Upper lobe of right lung (tissue), 1 donor: ENCODE results near the gene SHROOM3. TPM values are rescaled to one million over a fixed set of nuclear protein-coding genes. Genes with fewer than 3 reads are reported as not detected.
A peak's percentile ranks its signal among the peaks of the same experiment; 100 is the strongest.

Source experiments
- ATAC-seq: fragments of 200-7000 bp; cut with Tn5 transposase; one replicate; pipeline ENCODE4 v1.9.1; 2020; ENCODE audit warnings: mild to moderate bottlenecking, moderate library complexity
- DNase-seq: peaks from one replicate; pipeline ENCODE4 v3.0.0-alpha.2; 2020
- H3K27ac ChIP-seq: fragments of 200-600 bp; one replicate; pipeline ENCODE4 v1.8.0; 2022
- H3K27me3 ChIP-seq: fragments of 200-600 bp; one replicate; pipeline ENCODE4 v1.8.0; 2022; ENCODE audit warnings: mild to moderate bottlenecking
- H3K36me3 ChIP-seq: fragments of 200-600 bp; one replicate; pipeline ENCODE4 v1.8.0; 2022
- H3K4me1 ChIP-seq: fragments of 200-600 bp; one replicate; pipeline ENCODE4 v1.8.0; 2022
- H3K4me3 ChIP-seq: fragments of 200-600 bp; one replicate; pipeline ENCODE4 v1.8.0; 2022; ENCODE audit warnings: mild to moderate bottlenecking
- H3K9me3 ChIP-seq: fragments of 200-600 bp; one replicate; pipeline ENCODE4 v1.8.0; 2022
- intact Hi-C: fragments of 100-400 bp; cut with DNase I; formaldehyde crosslinking; loops from one replicate; pipeline ENCODE4 v1.11.0; 2022
- total RNA-seq: library from RNA; stranded (reverse); fragmentation: NEBNext Ultra II Directional; extraction: Animal tissue kit (Norgen Biotek cat#: 25700); gene quantifications from one replicate; pipeline ENCODE4 v1.2.1, GENCODE V29; 2021
- TF ChIP-seq, protein P1 (sequence below): fragments of 200-600 bp; IDR thresholded peaks from one replicate; pipeline ENCODE4 v1.8.0; 2022; ENCODE audit warnings: antibody characterized with exemption
- donor health status: DM: no; HTN: yes; CAD: no; lungs with severe emphysema.

SHROOM3 gene
- total RNA-seq, 1 donor from 2014 or later = 73.3 TPM

GRCh38 chr4:76712564-76712963, 277.5 kb downstream of the SHROOM3 start:
- H3K27me3 ChIP-seq = no peaks in the 10 kb centered on the region
- no peaks in the 10 kb centered on the region for H3K36me3 ChIP-seq
- TF ChIP-seq, protein P1, sequence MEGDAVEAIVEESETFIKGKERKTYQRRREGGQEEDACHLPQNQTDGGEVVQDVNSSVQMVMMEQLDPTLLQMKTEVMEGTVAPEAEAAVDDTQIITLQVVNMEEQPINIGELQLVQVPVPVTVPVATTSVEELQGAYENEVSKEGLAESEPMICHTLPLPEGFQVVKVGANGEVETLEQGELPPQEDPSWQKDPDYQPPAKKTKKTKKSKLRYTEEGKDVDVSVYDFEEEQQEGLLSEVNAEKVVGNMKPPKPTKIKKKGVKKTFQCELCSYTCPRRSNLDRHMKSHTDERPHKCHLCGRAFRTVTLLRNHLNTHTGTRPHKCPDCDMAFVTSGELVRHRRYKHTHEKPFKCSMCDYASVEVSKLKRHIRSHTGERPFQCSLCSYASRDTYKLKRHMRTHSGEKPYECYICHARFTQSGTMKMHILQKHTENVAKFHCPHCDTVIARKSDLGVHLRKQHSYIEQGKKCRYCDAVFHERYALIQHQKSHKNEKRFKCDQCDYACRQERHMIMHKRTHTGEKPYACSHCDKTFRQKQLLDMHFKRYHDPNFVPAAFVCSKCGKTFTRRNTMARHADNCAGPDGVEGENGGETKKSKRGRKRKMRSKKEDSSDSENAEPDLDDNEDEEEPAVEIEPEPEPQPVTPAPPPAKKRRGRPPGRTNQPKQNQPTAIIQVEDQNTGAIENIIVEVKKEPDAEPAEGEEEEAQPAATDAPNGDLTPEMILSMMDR = no peak
- H3K4me3 ChIP-seq = no peak overlapping the region
- intact Hi-C loops = no loop called here
- H3K9me3 ChIP-seq = no peaks in the 10 kb centered on the region
- H3K4me1 ChIP-seq = peaks cover 20% of the 10 kb centered on the region
- H3K27ac ChIP-seq = no peak overlapping the region
- no peak for DNase-seq
- no peak for ATAC-seq

GRCh38 chr4:76714226-76714625, 279.2 kb downstream of the SHROOM3 start:
- H3K27ac ChIP-seq = no peak overlapping the region
- H3K27me3 ChIP-seq = no peaks in the 10 kb centered on the region
- H3K4me1 ChIP-seq = peaks cover 10% of the 10 kb centered on the region
- H3K9me3 ChIP-seq = no peaks in the 10 kb centered on the region
- no peaks in the 10 kb centered on the region for H3K36me3 ChIP-seq
- TF ChIP-seq, protein P1 = no peak
- no peak overlapping the region for H3K4me3 ChIP-seq
- intact Hi-C loops = no loop called here
- DNase-seq = no peak
- no peak for ATAC-seq

GRCh38 chr4:76716020-76716419, 281.0 kb downstream of the SHROOM3 start:
- Histone ChIP-seq H3K9me3 (no peaks in the 10 kb centered on the region), H3K36me3 (no peaks in the 10 kb centered on the region), H3K27ac (peak overlapping the region; percentile 38), H3K27me3 (no peaks in the 10 kb centered on the region), H3K4me1 (no peaks in the 10 kb centered on the region), H3K4me3 (no peak overlapping the region)
- ATAC-seq (no peak), DNase-seq (no peak)
- intact Hi-C loops = no loop called here
- TF ChIP-seq, protein P1 = no peak

DNA sequence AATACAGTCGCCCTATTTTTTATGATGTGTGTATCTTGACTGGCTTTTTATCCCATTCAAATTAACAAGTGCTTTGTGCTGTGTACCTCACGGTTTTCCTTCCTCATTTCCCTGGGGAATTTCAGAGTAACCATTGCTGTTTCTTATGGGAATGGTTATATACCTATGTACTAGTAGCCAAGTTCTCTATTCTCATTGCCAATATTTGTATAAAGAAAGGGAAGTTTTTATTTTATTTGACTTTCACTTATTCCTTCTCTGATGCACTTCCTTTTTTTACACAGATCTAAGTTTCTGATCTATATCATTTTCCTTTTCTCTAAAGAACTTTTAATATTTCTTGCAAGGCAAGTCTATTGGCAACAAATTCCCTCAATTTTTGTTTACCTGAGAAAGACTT, 281.6 kb downstream of the SHROOM3 start:
- DNase-seq (no peak), ATAC-seq (no peak)
- Histone ChIP-seq H3K27me3 (no peaks in the 10 kb centered on the region), H3K36me3 (no peaks in the 10 kb centered on the region), H3K27ac (no peak overlapping the region), H3K9me3 (no peaks in the 10 kb centered on the region), H3K4me1 (no peaks in the 10 kb centered on the region), H3K4me3 (no peak overlapping the region)
- TF ChIP-seq, protein P1 = no peak
- intact Hi-C loops = no loop called here

GRCh38 chr4:76717431-76717830, 282.4 kb downstream of the SHROOM3 start:
- intact Hi-C loops = no loop called here
- ATAC-seq (no peak), DNase-seq (no peak)
- H3K4me1 ChIP-seq = no peaks in the 10 kb centered on the region
- H3K9me3 ChIP-seq = no peaks in the 10 kb centered on the region
- TF ChIP-seq, protein P1 = no peak
- no peak overlapping the region for H3K4me3 ChIP-seq
- H3K27me3 ChIP-seq = no peaks in the 10 kb centered on the region
- H3K27ac ChIP-seq = no peak overlapping the region
- H3K36me3 ChIP-seq = no peaks in the 10 kb centered on the region

DNA sequence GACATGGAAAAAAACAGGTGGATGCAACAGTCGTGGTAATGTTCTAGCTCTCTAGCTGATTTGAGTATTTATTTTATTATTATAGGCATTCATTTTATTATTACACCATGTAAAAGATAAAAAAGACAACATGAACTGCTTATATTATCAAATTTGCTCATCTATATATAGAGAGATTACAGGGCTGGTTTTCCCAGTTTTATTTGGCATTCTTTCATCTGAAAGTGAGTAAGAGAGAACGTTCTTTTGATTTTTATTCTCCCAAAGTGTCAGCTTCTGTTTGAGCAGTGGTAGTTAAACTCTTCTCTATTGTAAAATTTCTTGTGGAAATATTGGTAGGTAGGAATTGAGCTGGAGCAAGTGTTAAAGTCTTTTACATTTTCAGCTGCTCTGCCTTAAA, 283.0 kb downstream of the SHROOM3 start:
- ATAC-seq (no peak), DNase-seq (no peak)
- Histone ChIP-seq H3K4me3 (no peak overlapping the region), H3K27ac (no peak overlapping the region), H3K9me3 (no peaks in the 10 kb centered on the region), H3K27me3 (no peaks in the 10 kb centered on the region), H3K4me1 (peaks cover under 1% of the 10 kb centered on the region), H3K36me3 (no peaks in the 10 kb centered on the region)
- TF ChIP-seq, protein P1 = no peak
- intact Hi-C loops = no loop called here
